HEK293T (cell line): Measurements from ENCODE around the gene DES.

Experiments used
- ARNT ChIP-seq: fragments of 450-650 bp; IDR thresholded peaks from 2 replicates; pipeline ENCODE4 v1.6.1; 2017; ENCODE audit warnings: mild to moderate bottlenecking
- FOXA1 ChIP-seq: fragments of 450-650 bp; IDR thresholded peaks from 2 replicates; pipeline ENCODE4 v1.6.1; 2016; ENCODE audit warnings: mild to moderate bottlenecking
- FOXM1 ChIP-seq: fragments of 450-650 bp; IDR thresholded peaks from 2 replicates; pipeline ENCODE4 v1.6.1; 2017; ENCODE audit warnings: mild to moderate bottlenecking, borderline replicate concordance
- TARDBP ChIP-seq: fragments of 450-650 bp; IDR thresholded peaks from 2 replicates; pipeline ENCODE4 v1.6.1; 2016

GRCh38 chr2:219467736-219468075 lies 49.5 kb downstream of the DES start:
- TF ChIP-seq FOXA1 (no peak), FOXM1 (no peak), ARNT (no peak), TARDBP (no peak)
